Renal cortex interstitium (tissue), 11 donors: Measurements from ENCODE around the gene CNRIP1. TPM values are rescaled to one million over a fixed set of nuclear protein-coding genes. Genes with fewer than 3 reads are reported as not detected.
A peak's percentile ranks its signal among the peaks of the same experiment; 100 is the strongest.

Experiments
- DNase-seq, 11 donors: peaks; one replicate each; pipeline ENCODE4 v3.0.0-alpha.2; 2013; ENCODE audit warnings: low read depth in 9 of 11, low spot score in 4 of 11; ENCODE audit errors: extremely low read depth in 1 of 11
- polyA plus RNA-seq, 3 donors: library from polyadenylated mRNA; unstranded; fragments of 120-200 nt; gene quantifications; one replicate each; pipeline ENCODE4 v1.2.1, GENCODE V29; 2013; ENCODE audit not compliant: insufficient read length in 3 of 3

CNRIP1 gene
- polyA plus RNA-seq, 3 donors = 19.0 to 23.2 (median 23.0) TPM

DNA sequence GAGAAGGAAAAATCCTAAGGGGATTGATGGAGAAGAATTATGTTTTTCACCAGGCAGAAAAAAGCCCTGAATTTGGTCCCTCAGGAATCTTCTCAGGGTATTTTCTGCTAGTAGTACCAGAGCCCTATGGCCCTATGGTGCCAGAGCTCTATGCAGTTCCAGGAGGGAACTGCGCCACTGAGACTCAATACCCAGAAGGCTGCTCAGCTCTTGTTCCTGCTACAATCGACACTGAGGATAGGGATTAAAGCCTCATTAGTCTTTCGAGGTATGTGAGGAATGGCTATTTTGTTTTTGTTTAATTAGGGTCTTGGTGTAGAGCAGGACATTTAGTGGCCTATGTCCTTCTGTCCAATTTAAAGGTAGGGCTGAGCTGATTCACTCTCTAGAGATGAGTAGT lies 45.7 kb downstream of the CNRIP1 start:
- DNase-seq = no peak

DNA sequence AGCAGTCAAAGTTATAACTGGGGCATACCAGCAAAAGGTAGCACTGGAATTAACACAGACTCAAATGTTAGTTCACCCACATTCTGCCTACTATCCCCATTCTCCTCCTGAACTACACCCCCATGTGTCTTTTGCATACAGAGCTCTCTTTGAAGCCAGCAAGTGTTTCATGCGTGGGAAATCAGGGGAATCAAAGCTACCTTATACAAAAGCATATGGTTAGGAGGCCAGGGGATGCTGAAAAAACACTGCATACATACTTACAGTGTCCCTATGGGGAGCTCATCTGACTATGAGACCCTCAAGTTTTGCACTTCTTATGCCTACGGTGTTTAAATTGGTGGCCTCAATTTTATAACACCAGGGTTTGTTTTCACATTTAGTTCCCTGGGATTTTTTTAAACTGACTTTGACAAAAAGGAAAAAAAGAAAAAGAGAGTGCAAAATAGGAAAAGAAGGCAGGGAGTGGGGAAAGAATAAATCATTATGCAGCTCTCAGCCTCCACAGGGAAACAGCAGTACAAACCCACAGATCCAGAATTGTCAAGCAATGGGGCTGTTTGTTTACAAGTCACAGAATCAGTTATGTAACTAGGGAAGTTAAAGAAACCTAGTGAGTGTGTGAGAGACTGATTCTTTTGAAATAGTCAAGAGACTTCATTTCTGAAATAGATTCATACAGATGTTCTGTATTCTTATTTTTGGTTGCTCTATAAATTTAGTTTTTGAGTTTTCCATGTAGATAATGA lies 47.3 kb downstream of the CNRIP1 start:
- DNase-seq = no peak

DNA sequence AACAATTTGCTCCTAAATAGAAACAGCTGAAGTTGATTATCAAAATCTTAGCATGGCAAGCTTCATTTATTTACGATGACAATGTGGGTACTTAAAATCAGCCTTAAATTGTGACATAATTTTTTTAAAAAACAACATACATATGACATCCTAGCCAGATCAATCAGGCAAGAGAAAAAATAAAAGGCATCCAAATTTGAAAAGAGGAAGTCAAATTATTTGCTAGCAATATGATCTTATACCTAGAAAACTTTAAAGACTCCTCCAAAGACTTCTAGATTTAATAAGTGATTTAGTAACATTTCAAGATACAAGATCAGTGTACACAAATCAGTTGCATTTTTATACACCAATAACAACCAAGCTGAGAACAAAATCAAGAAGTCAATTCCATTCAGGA lies 53.1 kb downstream of the CNRIP1 start:
- DNase-seq = no peak

DNA sequence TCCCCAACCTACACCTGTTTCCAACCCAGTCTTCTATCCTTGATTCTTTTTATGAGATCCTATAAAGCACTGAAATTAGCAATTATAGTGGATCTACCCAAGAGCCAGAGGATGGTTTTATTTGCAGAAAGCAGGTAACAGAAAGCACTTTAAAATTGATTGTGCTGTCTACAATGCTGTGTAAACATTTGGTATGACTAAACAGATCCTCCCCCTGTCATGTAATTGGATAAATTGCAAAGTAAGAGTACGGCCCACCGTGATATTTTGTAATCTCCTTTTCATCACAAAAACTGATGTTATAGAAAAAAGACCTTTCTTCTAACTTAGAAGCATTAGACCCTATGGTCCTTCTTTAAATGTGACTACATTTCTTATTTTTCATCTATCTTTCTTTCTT lies 56.1 kb downstream of the CNRIP1 start:
- no peak for DNase-seq

DNA sequence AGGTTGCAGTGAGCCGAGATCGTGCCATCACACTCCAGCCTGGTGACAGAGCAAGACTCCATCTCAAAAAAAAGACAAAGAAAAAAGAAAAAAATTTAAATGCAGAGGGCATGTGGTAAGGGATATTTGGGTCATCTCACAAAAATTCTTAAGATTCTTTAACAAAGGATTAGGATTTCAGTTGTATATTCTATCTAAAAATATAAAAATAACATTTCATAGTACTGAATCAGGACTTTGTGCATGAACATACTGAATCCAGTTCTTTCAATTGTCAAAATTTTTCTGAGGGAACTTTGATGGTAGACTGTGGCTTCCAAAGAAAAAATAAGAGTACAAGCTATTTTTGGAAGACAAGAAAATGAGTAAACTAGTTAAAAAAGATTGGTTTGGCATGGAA lies 60.9 kb downstream of the CNRIP1 start:
- DNase-seq = no peak

DNA sequence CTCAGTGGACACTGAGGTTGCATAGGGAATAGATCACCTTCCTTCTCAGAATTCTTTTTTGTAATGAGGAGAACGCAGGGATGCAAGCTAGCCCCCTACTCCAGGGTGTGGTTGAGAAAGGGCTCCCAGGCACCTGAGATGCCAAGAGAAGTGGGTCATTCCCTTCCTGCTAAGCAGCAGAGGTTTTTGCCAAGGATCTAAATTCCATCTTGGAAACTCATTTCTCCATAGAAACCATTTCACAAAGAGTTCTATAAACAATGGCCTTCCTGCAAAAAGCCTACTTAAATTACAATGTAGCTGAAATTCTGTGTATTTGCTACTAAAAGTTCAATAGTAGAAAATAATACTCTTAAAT lies 63.7 kb downstream of the CNRIP1 start:
- DNase-seq = no peak

DNA sequence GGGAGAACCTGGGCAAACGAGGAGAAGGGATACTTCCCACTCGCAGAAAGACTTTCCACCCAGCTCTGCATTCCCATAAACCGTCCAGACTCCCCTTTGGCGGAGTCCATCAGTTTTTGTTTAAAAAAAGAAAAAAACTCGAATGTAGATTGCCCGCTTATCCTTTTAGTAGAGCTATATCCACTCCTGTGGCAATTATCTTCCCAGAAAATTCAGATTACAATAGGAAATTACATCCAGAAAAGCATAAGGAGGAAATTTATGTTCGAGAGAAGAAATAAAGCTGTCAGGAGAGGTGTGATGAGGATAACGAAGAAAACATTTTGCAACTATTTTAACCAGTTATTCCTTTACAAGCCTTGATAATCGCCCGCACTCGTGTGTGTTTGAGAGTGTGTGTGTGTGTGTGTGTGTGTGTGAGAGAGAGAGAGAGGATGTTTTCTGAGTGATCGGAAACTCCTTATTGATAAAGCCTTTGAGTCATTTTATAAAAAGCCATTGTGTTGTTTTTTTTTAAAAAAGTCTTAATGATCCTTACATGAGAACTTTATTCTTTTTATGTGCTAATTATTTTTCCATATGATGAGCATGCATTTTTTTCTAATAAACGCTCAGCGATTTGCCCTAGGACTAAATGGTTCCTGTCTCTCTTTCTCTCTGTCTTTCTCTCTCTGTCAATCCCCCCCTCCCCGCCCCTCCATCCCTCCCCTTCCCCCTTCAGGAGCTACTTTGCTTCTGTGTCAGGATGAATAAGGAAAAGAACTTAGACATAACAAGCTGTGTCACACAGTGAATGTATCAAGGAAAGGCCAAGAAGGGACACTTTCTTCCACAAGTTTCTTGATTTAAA lies 66.3 kb downstream of the CNRIP1 start:
- peak in 2 of 11 donors; percentile 24 to 36 for DNase-seq

DNA sequence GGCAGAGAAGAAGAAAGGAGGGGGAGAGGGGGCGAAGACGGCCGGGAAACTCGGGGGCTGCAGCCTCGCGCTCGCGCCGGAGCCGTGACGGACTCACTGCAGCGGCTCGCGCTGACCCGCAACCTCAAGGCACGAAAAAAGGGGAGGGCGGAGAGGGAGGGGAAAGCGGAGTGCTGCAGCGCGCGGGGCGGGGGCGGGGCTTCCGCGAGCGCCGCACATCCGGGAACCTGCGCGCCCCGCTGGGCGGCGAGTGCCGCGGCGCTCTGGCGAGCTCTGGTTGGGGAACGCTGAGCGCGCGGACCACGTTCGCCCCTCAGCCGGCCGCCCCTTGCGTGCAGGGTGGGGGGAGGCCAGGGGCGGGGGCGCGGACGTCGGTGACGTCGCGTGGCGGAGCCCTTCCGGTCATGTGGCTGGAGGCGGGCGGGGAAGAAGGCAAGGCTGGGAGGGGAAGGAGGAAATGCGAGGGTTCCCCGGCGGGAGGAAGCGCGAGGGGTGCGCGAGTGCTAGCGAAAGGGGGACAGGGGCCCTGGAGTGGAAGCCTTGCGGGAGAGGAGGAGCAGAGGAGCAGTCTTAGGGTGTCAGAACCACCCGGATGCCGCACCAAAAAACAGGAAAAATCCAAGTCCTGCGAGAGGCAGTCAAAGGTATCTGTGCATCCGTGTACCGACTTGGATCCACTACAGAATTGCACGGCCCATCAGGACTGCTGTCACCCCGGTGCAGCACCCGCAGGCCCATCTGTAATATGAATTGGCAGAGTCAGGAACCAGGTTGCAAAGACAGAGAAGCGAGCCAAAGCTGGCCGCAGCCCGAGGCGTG lies 67.1 kb downstream of the CNRIP1 start, which contains the start of gene PPP3R1:
PPP3R1 (minus strand) TSS at position 133 of the 819 bp plus-strand sequence. CDS start 405 bp downstream, outside the sequence.
- DNase-seq = peak; percentile 83 to 94 (median 92)

DNA sequence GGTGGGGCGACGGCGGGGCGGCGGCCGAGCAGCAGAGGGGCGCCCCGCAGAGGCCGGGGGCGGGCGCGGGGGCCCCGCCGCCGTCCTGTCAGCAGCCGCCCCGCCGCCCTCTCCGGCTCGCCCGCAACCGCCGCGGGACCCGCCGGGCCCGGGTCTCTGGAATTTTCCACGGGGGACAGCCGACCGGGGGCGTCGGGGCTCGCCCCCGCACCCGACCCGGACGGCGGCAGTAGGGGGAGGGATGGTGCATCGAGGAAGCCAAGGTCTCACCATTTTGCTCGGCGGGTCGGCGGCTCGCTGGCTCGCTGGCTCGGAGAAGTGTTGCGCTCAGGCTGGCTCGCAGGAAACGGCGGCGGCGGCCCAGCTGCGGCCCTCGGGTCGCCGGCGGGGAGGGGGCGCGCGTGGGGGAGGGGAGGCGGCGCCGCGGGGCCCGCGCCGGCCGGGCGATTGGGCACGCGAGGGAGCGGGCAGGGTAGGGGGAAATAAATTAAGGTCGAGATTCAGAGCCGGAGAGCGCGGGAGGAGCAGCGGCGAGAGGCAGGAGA lies 67.8 kb downstream of the CNRIP1 start:
- DNase-seq = peak in 3 of 11 donors; percentile 12 to 29 (median 13)

DNA sequence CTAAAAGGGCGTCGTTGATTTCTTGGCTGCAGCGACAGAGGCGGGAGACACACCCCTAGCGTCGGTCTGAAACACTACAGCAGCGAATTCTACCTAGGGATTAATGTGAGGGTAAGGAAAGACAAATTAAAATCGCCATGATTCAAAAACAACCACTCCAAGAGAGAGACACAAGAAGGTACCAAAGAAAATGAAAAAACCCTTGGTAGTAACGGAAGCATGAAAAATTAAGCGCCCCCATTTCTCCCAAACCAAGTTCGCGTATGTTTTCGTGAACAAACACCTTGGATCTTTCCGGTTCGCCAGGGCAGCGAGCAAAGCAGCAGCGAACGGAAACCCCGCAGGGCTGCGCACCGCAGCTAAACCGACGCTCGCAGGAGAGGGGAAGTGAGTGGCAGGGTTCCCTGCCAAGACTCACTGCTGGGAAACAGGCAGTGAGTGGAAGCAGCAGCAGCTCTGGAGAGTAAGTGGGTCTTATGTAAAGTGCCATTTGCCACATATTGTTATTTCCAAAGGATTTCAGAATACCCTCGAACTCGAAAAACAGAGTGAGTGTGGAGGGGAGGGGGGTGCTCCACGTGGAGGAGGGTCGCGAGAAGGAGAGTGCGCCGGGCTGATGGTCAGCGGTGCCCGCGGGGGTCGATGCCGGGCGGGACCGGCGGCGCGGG lies 68.4 kb downstream of the CNRIP1 start:
- DNase-seq = peak in 9 of 11 donors; percentile 56 to 81 (median 72)

DNA sequence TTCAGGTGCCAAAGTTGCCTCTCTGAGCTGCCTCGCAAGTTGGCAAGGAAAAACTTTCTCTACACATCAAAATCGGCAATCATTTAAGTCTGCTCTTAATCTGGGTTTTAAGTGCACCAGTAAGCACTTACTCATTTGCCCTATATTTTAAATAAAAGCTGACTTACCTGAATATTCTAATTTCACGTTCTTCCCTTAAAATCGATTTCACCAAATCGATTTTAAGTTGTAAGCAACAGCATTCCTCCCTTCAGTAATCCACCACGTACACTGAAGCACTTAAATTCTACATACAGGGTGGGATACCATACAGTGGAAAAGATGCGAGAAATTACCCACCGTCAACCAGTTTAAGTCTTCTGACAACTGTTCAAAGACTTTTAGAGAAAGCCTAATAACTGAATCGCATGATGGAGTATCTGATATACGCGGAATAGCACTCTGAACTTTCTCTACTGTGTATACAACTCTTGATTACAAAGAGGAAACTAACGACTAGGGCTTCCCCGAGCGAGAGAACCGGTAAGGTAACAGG lies 69.0 kb downstream of the CNRIP1 start:
- DNase-seq = no peak

DNA sequence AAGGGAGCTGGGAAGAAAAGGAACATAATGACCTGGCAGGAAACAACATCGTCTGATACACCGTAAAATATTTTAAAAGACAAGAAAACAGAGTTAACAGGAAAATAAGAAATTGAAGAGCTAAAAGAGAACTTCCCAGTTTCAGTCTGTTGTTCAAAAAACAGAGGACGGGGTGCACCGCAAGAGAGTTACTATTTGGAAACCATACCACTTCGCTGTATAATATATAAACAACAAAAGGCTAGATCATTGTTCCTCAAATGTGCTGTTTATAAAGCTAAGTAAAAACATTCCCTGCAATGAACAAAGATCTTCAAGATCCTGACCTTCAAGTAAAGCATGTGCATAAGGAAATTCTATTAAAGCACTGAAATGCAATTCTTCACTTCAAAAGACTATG lies 69.6 kb downstream of the CNRIP1 start:
- no peak for DNase-seq

DNA sequence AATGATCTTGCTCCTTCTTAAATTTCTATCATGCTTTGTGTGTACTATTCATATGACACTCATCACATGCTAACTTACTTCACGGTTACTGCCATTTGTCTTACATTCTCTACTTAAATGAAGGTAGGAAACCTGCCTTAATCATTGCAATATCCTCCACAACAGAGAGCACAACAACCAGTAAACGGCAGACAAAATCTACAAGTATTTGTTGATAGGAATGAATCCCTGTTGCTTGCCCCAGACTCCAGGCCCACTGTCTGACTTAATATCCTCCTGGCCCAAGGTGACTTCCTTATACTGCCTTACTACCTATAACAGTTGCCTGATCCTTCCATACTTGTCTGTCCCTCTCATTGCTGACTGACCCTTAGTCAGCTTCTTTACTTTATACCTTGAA lies 70.9 kb downstream of the CNRIP1 start:
- no peak for DNase-seq

DNA sequence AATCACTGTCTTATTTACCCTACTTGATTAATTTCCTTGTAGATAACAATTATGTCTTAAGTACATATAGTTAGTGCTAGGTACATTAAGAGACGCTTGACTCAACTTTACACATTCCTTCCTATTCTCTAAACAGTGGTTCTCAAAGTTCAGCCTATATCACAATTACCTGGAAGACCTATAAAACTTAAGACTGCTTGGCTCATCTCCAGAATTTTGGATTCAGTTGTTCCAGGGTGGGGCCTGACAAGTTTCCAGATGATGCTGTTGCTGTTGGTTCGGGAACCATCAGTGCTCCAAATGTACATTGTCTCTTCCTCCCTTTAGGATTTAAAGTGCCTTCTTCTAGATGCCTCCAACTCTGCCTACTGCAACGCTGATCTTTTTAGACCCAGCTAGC lies 71.4 kb downstream of the CNRIP1 start:
- no peak for DNase-seq

DNA sequence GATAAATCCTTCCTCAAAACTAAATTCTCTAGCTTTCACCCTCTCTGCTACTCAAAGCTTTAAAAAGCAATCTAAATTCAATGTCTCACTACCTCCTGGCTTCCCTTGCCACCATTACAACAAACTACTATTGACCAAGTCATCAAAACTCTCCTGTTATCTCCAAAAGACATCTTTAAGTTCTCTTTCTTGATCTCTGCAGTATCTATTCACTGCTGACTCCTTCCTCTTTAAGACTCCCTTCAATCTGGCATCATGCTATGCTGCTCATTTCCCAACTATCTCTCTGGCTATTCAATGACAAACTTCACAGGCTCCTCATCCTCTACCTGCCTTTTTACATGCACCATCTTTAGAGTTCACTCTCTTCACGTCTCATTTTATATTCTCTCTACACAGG lies 73.4 kb downstream of the CNRIP1 start:
- no peak for DNase-seq

DNA sequence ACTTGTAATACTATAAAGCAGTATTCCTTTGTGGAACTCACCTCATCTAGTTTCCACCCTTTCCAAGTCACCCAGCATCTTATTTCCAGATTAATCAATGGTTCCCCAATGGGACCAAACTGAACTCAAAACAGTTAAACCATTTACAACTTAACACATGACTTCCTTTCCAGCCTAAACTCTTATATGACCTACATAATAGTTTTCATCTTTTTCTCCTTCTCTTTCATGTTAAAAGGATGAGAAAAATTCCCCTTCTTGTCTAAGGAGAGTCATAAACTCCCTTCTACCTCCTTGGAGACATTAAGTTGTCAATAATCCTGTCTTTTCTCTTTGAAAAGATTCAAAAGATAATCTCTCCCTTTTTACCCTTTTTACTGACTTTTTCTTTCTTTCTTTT lies 74.1 kb downstream of the CNRIP1 start:
- no peak for DNase-seq

DNA sequence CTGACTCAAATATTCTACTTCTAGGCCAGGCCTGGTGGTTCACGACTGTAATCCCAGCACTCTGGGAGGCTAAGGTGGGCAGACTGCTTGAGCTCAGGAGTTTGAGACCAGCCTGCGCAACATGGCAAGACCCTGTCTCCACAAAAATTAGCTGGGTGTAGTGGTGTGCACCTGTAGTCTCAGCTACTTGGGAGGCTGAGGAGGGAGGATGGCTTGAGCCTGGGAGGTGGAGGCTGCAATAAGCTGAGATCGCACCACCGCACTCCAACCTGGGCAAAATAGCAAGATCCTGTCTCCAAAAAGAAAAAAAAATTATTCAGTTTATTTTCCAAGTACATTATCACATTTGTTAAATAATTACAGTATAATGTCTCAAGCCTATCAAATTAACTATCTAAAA lies 74.7 kb downstream of the CNRIP1 start:
- no peak for DNase-seq

DNA sequence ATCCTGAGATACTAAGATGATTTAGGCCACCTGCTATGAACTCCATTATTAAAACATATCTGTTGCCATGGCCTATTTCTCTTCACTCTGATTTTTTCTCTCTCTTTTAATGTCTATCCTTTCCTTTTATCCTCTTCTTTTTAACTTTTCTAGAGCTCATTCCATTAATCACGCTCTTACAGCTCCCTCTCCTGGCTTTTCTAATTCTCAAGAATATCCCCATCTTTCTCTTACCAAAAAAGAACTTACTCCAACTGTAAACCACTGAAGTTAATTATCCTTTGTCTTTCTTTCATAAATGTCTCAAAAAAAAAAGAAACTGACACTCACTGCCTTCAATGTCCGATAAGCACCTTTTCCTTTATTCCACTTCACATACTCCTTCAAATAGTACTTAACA lies 75.3 kb downstream of the CNRIP1 start:
- no peak for DNase-seq
